Ecto neural progenitor cell (in vitro differentiated cells): Measurements from ENCODE around the gene DENND1A.

ENCODE experiments used
- DNase-seq: peaks from one replicate; pipeline ENCODE4 v3.0.0-alpha.2; 2018; ENCODE audit warnings: low spot score

Gene DENND1A

GRCh38 chr9:123426406-123426805, 503.5 kb downstream of the DENND1A start:
- no peak for DNase-seq

GRCh38 chr9:123425836-123426365, 504.0 kb downstream of the DENND1A start:
- no peak for DNase-seq

DNA sequence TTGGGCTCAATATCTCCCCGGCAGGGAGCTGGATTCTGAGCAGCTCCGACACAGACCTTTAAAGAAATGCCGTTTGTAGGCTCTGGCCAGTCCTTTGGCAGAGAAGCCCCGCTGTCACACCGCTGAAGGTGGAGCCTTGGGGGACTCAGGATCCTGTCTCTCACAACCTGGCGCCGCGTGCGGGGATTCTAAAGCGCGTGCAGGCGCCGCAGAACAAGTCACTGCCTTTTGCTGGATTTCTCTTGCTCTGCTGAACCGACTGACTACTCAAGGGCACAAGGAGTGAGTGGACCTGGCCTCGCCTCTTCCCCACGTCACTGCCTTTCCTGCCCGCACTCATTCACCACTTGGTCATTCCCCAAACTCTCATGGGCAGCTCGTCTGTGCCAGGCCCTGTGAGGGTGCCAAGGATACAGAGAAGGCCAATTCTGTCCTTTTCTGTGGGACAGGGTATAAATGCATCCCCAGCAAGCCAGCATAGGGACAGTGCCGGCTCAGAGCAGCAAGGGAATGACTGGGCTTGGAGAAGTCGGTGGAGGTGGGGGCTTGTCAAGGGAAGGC, 504.6 kb downstream of the DENND1A start:
- no peak for DNase-seq

DNA sequence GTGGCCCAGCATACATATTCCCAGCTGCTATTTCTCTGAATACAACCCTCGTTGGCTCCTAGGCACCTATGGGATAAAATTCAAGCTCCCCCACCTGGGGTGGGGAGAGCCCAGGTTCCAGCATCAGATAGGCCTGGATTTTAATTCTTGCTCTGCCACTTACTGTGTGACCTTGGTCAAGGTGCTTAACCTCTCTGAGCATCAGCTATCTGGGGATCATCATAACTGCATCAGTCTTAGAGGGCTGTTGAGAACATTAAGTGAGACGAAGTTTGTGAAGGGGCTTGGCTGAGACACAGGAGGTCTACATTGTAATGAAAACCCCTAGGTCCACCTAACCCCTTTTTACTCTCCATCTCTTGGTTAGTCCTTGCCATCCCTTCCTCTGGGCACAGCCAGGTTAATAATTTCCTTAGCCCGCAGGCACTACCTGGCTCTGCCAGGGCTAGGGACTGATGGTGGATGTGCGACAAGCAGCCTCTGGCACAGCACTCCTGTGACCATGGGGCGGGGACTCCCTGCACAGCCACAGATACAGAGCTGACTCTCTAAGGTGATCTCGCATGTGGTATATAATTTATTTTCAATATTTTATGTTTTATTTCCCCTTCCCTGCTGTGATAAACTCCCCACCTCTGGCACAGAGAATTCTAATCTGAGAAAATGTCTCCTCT, 505.2 kb downstream of the DENND1A start:
- no peak for DNase-seq

GRCh38 chr9:123424131-123424530, 505.8 kb downstream of the DENND1A start:
- DNase-seq, result no peak

- no peak for DNase-seq
Observed at GRCh38 chr9:123423311-123423640, 506.6 kb downstream of the DENND1A start.

GRCh38 chr9:123422635-123423310, 507.2 kb downstream of the DENND1A start:
- DNase-seq, result no peak

DNA sequence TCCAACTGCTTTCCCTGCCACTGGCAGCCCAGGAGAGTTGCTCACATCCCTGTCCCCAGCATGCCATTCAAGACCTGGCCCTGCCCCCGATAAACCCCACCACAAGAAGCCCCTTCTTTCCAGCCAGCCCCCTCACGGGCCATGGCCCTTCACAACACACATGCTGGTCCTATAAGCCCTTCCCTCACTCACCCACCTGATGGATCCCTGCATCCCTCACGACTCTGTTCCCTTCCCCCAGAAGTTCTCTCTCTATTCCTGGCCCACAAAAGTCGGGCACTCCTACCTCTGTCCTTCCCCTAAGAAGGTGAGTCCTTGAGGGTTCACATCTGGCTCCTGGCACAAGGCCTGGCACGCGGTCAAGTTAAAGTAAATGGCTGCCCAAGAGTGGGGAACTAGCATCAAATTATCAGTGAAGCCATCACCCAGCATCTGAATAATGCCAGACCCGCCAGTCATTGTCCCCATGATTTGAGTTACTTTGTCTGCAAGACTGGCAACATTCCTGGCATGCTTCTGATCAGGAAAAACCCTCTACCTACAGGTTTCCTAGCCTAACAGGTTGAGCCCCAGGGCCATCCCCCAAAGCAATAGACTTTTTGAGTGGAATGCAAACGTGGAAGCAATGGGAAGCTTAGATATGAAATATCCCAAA, 508.0 kb downstream of the DENND1A start:
- DNase-seq, result no peak

GRCh38 chr9:123421186-123421585, 508.7 kb downstream of the DENND1A start:
- no peak for DNase-seq

- no peak for DNase-seq
Observed at GRCh38 chr9:123420592-123421111, 509.3 kb downstream of the DENND1A start.

GRCh38 chr9:123419721-123420591, 510.0 kb downstream of the DENND1A start:
- DNase-seq, result no peak

GRCh38 chr9:123419091-123419490, 510.8 kb downstream of the DENND1A start:
- no peak for DNase-seq

- DNase-seq, result no peak
Observed at GRCh38 chr9:123418506-123418905, 511.4 kb downstream of the DENND1A start.

GRCh38 chr9:123418052-123418430, 511.9 kb downstream of the DENND1A start:
- DNase-seq, result no peak

DNA sequence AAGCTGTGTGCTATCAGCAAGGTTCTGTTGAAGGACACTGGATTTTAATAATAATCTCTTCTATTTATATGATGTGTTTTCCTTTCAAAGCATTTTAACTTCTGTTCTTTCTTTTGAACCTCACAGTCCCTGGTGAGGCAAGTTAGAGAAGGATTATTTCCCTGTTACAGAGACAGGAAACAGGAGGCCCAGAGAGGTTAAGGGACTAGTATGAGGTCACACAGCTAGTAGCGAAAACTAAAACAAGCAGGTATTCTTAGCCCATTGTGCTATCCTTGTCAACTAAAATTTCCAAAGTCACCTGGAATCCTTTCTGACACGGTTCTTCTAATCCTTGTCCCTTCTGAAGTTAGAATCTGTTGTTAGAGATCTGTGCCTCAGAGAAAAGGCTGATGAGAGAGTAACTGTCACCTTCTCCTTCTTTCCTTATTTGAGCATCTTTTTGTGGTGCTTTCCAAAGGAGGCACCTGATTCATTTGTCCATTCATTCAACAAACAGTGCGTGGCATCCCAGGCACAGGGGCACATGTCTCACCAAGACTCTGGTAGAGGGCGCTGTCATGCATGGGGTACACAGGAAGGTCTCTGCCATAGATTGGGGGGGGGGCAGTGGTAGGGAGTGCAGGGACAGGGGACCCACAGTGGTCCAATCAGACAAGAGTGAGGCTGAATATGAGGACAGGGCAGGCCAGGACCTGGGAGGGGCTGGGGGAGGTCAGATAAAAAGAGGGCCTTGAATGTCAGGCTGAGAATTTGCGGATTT, 512.5 kb downstream of the DENND1A start:
- DNase-seq, result no peak

GRCh38 chr9:123416176-123416575, 513.8 kb downstream of the DENND1A start:
- no peak for DNase-seq

- DNase-seq, result no peak
Observed at GRCh38 chr9:123414936-123415930, 514.7 kb downstream of the DENND1A start.

GRCh38 chr9:123414204-123414603, 515.7 kb downstream of the DENND1A start:
- DNase-seq, result no peak

DNA sequence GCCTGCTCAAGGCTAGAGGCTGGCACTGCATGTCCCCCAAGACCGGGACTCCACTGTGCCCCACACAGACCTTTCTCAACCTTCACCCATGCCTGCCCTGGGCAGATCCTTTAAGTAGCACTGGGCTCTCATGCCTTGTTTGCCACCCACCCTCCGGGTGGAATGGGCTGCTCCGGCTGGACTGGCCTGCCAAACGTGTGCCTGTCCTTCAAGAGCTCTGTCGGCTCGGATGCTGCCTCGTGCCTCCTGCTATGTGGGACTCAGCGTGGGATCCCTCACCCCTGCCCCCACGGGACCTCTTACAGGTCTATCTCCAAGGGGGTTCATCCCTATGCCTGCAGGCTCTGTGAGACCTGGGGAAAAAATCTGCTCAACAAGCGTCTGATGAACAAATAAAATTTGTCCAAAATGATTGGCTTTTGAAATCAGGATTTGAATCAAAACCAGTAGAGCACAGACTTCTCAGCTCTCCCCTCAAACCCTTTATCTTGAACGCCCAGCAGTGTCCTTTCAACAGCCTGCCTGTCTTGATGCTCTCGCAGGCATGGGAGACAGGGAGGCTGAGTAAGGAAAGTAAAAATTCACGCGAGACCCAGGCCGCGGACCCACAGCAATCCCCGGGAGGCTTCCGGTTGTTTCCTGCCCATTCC, 517.6 kb downstream of the DENND1A start:
- DNase-seq, result no peak
